ENCODE results near the gene MAD1L1.

Gene MAD1L1

DNA sequence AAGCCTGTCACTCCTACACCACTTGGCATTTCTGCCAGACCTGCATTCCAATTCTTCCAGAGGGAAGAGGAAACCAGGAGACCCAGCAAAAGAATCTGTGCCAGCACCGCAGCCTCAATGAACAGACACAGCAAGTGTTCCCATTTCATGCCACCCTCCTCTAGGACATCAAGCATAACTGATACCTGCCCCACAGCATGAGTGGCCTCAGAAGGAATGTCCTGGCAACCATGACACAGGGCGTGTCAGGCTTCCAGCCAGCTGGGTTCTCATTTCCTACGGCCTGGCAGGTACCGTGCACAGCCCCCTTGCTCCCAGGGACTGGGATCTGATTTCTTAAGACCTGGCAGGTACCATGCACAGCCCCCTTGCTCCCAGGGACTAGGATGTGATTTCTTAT is 7.8 kb downstream of the MAD1L1 start:
- no peak for TF ChIP-seq CTCF (IDR thresholded peaks at IDR 0.05)

- TF ChIP-seq CTCF (IDR thresholded peaks at IDR 0.05): no peak
These were observed 8.2 kb downstream of the MAD1L1 start for GRCh38 chr7:2224491-2224928.

GRCh38 chr7:2223321-2223720 is 9.4 kb downstream of the MAD1L1 start:
- TF ChIP-seq CTCF (IDR thresholded peaks at IDR 0.05): no peak

- no peak for TF ChIP-seq CTCF (IDR thresholded peaks at IDR 0.05)
These were observed 10.2 kb downstream of the MAD1L1 start for GRCh38 chr7:2222516-2222915.

- TF ChIP-seq CTCF (IDR thresholded peaks at IDR 0.05): no peak
These were observed 11.8 kb downstream of the MAD1L1 start for GRCh38 chr7:2220954-2221353.

GRCh38 chr7:2220506-2220905 is 12.2 kb downstream of the MAD1L1 start:
- no peak for TF ChIP-seq CTCF (IDR thresholded peaks at IDR 0.05)

GRCh38 chr7:2220030-2220429 is 12.7 kb downstream of the MAD1L1 start:
- TF ChIP-seq CTCF (IDR thresholded peaks at IDR 0.05): no peak

DNA sequence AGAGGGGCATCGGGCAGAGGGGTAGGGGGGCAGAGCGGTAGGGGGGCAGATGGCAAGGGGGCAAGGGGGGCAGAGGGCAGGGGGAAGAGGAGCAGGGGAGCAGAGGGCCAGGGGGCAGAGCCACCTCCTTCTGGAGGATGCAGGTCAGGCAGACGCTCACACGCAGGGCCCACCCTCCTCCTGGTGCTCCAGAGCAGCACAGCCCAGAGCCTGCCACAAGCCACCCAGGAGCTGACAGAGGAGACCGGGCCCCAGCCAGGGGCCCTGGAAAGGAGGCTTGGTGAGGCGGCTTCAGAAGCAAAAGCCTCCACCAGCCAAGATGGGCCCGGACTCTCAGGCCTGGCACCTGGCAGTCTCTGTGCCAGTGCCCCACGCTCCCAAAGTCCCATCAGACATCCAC is 13.1 kb downstream of the MAD1L1 start:
- TF ChIP-seq CTCF (IDR thresholded peaks at IDR 0.05): no peak

Data from LNCAP (cell line).